ENCODE measurements around the gene DHRS1. TPM values are rescaled to one million over a fixed set of nuclear protein-coding genes. Genes with fewer than 3 reads are reported as not detected.
"Not testable (repeated sequence)": the region's sequence is repeated elsewhere in the genome, so short reads cannot be mapped to it uniquely, and the experiment has no call there.

The DHRS1 gene
- total RNA-seq, 1 donor from 2014 or later = 17.5 TPM

DNA sequence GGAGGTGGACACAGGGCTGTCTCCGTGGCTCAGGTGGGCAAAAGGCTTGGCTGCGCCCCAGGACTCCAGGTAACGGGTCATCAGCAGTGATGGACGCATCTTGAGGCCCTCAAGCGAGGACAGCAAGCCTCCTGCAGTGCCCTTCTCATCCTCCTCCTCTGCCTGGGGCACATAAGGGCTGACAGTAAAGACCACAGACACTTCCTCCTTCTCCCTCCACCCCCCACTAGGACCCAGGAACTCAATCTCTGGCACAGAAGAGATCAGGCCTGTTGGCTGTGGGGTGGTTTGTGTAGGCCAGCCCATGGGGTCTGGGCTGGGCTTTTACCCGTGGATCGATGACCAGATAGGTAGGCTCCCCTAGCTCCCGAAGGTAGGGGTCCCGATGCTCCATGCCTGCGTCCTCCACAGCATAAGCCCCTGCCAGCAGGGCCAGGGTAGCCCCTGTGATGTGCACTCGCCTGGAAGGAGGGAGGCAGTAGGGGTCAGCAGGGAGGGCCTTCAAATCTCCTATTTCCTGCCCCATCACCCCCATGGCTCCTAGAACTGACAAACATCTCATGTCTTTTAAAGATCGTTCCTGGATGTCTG lies 29.6 kb upstream of the DHRS1 start:
- DNase-seq (ENCODE audit: low read depth) = no peak

DNA sequence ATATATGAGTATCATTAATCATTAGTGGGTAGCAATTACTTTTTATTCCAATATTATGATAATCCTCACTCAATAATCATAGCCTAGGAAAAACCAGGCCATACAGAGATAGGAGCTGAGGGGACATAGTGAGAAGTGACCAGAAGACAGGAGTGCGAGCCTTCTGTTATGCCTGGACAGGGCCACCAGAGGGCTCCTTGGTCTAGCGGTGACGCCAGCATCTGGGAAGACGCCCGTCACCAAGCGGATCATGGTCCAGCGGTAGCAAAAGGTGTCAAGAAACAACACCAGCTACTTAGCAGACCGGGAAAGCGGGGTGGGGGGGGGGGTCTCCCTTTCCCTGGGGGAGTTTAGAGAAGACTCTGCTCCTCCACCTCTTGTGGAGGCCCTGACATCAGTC lies 28.3 kb upstream of the DHRS1 start:
- not testable (repeated sequence) for DNase-seq (ENCODE audit: low read depth)

DNA sequence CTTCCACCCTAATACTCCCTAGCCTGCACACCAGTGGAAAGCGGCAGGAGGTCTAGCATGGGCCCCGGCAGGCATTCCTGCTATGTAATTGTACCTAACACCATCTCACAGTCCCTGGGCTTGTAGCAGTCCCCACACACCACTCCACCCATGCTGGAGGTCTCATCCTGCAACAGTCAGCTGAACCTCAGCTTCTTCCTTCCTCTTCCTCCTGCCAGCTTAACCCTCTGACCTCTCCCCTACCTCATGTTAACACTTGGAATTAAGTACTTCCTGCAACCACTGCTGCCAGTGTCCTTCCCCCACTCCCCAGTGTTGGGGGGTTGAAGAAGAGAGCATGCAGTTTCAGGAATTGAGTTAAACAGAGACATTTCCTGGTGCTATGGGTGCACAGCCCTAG lies 27.7 kb upstream of the DHRS1 start:
- DNase-seq (ENCODE audit: low read depth) = no peak

DNA sequence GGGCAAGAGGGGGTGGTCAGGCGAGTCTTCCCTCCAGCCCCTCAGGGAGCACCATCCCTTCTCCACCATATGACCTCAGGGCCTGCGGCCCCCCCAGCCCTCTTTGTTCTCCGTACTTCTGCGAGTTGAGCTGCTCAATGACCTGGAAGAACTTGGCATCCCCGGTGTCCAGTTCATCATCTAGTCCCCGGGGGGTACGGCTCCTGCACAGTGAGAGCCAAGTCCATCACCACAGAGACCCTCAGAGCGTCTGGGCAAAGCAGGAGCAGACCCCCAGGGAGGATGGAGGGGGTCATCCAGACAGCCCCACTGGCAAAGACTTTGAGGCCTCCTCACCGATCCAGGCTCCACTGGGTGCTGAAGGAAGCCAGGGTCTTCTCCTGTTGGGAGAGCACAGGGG lies 26.4 kb upstream of the DHRS1 start:
- no peak for DNase-seq (ENCODE audit: low read depth)

DNA sequence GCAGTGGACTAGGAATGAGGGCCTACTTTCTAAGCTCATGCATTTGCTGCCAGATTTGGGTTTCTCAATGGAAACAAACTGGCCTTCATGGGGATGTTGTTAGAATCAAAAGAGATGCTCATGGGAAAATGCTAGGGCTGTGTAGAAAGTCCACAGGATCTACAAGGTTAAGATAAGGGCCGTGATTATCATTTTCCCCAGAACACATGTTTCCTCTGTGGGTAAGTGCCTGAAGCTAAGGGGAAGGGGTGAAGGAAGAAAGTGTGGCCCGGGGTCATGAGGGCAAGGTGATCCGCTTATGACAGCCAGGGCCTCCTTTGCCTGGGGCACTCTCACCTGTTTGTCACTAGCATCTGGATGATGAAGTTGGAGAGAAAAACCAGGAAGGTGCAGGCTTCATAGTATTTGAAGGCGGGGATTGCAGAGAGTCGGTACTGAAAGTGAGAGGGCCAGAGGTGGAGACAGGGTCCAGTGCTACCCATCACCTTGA lies 25.5 kb upstream of the DHRS1 start:
- no peak for DNase-seq (ENCODE audit: low read depth)

DNA sequence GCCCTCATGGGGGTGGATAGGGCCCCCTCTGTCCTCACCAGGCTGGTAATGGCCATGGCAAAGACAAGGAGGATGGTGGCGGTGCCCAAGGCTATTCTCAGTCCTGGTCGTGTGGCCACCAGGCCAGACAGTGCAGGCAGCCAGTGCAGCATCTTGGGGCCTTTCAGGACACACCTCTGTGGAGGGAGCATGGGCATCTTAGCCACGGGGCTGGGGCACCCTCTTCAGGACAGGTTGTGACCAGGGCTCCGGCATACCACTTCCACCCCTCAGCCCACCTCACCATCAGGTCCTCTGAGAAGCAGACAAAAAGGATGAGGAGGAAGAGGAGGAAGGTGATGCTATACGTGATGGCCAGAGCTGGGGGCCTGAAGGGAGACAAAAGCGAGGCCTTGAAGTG lies 24.4 kb upstream of the DHRS1 start:
- no peak for DNase-seq (ENCODE audit: low read depth)

DNA sequence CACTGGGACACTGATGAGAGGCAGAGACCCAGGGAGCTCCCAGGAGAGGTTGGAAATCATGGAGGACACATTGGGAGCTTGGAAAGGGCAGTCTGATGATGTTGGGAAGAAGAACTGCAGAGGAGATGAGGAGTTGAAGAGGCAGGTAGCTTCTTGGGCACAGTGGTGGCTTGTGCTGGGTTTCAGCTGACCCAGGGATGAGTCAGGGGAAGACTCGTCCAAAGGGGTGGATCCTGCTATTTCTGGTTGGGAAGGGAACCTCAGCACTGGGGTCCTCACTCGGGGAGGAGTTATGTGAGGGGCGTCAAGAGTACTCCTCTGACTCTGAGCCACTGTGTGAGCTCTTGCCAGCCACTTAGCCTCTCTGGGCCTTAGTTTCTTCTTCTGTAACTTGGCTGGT lies 23.8 kb upstream of the DHRS1 start:
- no peak for DNase-seq (ENCODE audit: low read depth)

DNA sequence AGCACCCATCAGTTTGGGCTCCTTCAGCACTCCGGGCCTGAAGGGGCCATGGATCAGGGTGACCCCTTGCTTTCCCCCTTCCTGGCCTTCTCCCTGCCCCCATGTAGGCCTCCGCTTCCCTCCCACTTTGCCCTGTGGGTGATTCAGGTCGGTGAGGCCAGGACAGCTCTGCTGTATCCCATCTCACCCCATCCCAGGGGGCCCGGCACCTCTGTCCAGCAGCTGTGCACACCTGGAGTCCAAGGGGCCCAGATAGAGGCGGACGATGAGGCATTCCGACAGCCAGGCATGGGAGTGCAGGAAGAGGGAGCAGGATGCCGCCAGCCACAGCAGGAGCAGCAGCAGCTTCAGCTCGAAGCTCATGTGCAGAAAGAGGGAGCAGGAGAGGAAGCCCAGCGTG lies 23.1 kb upstream of the DHRS1 start:
- DNase-seq (ENCODE audit: low read depth) = no peak

DNA sequence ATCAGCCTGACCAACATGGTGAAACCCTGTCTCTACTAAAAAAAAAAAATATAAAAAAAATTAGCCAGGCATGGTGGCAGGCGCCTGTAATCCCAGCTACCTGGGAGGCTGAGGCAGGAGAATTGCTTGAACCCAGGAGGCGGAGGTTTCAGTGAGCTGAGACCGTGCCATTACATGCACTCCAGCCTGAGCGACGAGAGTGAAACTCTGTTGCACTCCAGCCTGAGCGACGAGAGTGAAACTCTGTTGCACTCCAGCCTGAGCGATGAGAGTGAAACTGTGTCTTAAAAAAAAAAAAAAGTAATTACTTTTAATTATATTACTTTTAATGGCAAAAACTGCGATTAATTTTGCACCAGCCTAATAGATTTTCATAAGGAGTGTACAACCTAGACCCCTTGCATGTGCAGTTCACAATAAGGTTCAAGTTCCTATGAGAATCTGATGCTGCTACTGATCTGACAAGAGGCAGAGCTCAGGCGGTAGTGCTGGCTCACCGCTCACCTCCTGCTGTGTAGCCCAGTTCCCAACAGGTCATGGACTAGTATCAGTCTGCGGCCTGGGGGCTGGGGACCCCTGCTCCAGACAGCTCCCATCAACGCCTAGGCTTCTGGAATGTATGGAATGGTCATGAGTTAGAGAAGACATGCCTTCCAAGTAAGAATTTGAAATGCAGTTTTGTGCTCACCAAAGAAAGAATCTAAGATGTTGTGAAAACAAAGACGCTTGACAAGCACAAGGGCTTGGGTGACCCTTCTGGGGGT lies 21.8 kb upstream of the DHRS1 start:
- no peak for DNase-seq (ENCODE audit: low read depth)

DNA sequence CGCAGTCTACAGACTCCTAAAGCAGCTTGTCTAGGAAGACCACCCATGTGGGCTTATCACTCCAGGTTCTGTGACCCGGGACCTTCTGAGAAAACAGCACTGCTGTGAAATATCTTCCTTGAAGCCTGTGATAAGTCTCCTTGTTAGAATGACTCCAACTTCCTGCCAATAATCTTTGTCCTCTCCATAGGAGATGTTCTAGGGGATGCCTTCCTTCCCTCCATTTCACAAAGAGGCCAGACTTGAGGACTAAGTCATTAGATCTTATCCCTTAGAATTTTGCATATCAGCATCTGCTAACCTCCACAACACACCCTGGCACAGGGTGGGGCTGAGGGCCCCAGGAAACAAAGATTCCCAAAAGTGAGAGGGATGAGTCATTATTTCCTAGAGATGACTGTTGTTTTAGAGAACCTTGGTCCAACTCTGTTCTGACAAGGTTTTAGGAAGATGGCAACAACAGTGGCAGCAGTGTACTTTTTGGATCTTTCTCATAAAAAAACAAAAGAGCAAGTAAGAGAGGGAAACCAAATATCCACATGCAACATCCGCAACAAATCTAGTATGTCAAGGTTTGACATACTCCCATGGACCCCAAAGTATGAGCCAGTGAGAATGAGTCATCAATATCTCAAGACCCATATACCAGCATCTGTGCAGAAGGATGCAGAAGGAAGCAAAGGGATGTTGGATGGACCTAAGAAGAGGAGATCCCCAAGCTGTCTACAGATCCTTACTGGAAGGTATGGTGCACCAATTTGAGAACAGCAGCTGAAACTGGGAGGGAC lies 17.8 kb upstream of the DHRS1 start:
- DNase-seq (ENCODE audit: low read depth) = peak; percentile 24

DNA sequence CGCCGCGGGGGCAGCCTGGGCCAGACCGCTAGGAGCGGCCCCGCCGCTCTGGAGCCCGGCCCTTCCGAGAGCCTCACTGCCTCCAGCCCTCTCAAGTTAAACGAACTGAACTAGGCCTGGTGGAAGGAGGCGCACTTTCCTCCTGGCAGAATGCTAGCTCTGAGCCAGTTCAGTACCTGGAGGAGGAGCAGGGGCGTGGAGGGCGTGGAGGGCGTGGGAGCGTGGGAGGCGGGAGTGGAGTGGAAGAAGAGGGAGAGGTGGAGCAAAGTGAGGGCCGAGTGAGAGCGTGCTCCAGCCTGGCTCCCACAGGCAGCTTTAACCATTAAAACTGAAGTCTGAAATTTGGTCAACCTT lies 17.0 kb upstream of the DHRS1 start:
- DNase-seq (ENCODE audit: low read depth) = no peak

DNA sequence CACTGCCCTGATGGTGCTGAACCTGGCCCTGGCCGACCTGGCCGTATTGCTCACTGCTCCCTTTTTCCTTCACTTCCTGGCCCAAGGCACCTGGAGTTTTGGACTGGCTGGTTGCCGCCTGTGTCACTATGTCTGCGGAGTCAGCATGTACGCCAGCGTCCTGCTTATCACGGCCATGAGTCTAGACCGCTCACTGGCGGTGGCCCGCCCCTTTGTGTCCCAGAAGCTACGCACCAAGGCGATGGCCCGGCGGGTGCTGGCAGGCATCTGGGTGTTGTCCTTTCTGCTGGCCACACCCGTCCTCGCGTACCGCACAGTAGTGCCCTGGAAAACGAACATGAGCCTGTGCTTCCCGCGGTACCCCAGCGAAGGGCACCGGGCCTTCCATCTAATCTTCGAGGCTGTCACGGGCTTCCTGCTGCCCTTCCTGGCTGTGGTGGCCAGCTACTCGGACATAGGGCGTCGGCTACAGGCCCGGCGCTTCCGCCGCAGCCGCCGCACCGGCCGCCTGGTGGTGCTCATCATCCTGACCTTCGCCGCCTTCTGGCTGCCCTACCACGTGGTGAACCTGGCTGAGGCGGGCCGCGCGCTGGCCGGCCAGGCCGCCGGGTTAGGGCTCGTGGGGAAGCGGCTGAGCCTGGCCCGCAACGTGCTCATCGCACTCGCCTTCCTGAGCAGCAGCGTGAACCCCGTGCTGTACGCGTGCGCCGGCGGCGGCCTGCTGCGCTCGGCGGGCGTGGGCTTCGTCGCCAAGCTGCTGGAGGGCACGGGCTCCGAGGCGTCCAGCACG lies 16.4 kb upstream of the DHRS1 start:
- DNase-seq (ENCODE audit: low read depth) = no peak

DNA sequence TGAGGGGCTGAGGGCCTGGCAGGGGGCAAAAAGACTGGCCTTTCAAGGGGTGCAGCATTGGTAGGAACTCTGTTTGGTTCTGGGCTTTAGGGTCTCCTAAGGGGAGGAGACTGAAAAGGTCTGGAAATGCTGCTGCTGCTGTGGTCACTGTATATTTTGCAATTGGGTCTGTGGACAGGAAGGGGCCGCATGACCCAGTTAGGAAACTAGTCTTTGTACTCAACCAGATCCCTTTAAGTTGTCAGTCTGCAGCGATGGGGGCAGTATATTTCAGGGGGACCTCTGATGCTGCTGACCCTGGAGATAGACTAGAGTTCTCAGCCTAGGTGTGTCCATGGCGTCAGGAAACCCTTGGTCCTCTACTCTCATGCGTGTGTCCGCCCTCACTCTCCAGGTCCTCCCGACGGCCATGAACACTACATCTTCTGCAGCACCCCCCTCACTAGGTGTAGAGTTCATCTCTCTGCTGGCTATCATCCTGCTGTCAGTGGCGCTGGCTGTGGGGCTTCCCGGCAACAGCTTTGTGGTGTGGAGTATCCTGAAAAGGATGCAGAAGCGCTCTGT lies 15.7 kb upstream of the DHRS1 start:
- DNase-seq (ENCODE audit: low read depth) = no peak

DNA sequence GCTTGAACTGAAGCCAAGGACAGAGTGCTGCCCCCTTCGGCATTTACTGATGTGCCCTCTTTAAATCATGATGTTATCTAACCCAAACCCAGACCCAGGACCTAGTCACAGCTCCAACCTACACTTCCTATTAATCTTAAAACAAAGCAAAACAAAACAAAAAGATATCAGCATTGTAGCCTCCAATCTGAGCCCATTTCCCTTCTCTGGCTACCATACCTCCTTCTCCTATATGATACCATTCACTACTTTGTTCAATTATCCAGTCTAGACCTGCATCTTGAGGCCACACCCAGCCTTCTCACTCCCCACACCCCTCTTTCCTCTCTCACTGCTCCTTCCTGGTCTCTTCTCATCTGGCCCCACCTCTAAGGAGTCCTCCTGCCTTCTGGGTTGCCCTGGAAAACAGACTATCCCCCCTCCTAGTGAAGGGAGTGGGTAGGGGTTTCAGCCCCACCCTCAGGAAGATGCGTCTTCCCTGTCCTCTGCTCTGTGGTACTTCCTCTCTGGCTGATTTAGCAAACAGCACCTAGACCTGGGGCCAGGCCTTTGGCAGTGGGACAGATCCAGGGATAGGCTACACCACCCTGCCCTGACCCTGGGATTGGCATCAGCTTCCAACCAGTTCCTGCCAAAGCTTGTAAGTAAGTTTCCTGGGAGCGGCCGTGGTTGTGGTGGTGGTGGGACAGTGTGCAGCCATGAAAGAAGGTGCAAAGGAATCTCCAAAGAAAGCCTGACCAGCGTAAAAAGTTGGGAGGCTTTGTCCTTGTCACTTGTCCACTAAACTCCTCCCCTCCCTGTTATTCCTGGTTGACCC lies 15.0 kb upstream of the DHRS1 start:
- DNase-seq (ENCODE audit: low read depth) = peak; percentile 21

DNA sequence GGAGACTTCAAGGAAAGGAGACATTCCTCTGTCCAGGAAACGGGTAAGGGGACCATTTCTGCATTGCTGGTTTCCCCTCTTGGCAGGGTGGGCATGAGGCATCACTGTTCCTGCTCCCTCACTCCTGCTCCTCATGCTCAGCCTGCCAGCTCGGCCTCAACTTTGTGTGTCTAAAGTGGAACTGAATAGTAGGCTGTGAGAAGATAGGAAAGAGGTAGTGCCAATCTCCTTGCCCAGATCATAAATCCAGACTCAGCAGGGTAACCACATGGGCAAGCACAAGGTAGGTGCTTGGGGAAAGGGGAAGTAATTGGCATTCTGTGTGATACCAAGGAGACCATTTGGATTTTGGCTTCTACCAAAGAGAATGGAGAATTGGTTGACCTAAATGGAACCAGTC lies 14.3 kb upstream of the DHRS1 start:
- DNase-seq (ENCODE audit: low read depth) = no peak

DNA sequence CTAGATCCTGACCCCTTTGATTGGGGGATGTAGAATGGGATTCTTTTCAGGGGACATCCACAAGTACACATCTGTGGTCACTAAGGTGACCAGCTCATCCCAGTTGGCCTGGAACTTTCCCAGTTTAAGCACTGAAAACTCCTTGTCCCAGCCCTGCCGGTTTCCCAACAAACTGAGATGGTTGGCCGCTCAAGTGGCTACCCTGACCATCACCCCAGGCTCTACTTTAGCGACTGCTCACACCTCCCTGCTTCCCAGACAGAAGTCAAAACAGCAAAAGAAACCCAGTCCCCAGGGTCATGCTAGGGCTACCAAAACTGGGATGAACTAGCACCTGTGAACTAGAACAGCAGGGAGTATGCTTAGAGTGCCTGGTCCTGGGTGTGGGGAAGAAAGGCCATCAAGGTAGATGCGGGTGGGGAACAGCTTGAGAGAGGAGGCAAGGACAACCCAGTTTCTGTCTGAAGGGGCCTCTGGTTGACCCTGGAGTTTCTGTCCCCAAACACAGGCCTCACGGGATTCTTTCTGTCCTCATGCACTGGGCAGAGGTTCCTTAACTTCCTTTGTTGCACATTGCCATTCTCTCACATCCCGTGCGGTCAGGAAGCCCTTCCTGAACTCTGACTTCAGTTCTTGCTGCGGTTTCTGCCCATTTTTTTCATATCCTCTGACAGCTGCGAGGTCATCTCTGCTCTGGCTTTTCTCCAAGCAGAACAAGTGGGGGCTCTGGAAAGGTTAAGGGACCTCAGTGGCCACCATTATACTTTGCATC lies 13.3 kb upstream of the DHRS1 start:
- peak; percentile 67 for DNase-seq (ENCODE audit: low read depth)

DNA sequence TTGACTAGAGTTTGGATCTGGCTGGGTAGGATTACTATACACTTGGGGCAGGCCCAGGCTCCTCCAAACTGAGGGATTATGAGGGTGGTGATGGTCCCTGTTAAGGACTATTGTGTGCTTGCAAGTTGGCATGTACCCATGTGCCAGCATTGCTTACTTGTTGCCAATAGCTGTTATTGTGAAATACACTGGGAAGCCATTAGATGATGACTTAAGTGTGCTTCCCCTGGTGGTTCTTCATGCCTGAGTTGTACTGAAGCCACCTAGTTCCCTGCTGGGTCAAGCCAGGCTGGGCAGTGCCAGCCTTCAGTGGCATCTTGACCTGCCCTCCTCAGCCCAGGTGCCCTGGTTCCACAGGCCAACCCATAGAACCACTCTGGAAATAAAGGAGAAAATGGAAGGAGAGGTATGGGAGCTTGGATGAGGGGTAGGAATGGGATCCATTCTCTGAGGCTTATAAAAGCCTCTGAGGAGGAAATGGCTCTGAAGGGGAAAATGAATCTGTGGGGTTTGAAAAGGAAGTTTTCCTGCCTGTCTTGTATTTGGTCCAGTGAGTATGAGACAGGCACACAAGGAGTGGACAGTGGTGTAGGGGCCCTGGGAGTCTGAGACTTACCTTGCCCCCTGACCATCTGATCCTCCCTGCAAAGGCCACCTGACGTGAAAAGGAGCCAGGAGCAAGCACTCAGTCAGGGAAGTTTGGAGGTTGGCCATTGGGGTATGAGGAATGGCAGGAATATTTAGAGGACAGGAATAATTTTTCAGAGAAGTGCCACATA lies 12.4 kb upstream of the DHRS1 start:
- DNase-seq (ENCODE audit: low read depth) = no peak
